ENCODE data around the gene CMIP.

DNA sequence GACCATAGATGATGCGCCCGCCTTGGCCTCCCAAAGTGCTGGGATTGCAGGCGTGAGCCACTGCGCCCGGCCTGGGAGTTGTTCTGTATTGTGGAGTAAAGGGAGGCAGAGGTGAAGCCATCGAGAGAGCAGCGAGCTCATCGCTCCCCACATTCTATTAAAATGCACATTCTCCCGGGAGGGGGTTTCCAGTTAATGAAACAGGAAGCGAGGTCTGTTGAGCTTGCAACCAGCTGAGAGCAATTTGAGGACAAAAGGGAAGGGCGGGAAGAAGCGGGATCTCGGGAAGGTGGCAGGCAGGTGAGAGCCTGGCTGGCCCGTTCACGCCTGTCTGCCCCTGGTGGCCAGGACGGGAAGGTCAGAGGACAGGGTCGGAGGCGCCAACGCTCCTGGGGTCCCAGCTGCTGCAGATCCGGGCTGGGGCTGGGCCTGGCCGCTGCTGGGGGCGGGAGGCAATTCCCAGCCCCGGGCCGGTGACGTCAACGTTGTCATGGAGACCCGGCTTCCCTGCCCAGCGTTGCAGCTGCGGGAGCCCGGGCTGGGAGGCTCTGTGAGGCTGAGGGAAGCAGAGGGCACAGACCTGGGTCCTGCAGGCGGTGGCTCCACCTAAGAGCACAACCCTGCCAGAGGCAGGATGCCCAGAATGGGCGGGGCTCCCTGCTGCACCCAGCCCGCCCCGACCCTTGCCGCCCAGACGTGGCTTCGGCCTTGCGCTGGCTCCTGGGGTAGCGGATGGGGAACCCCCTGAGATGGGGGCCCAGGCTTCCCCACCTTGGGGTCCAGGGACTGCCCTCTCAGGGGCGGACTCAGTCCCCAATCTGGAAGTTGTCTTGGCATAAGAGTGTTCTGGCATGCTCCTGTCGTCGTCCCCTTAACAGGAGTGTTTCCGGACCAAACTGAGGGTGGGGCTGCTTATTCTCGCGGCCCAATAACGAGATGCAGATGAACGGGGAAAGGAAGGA is 285.8 kb downstream of the CMIP start:
- TF ChIP-seq, protein P1, sequence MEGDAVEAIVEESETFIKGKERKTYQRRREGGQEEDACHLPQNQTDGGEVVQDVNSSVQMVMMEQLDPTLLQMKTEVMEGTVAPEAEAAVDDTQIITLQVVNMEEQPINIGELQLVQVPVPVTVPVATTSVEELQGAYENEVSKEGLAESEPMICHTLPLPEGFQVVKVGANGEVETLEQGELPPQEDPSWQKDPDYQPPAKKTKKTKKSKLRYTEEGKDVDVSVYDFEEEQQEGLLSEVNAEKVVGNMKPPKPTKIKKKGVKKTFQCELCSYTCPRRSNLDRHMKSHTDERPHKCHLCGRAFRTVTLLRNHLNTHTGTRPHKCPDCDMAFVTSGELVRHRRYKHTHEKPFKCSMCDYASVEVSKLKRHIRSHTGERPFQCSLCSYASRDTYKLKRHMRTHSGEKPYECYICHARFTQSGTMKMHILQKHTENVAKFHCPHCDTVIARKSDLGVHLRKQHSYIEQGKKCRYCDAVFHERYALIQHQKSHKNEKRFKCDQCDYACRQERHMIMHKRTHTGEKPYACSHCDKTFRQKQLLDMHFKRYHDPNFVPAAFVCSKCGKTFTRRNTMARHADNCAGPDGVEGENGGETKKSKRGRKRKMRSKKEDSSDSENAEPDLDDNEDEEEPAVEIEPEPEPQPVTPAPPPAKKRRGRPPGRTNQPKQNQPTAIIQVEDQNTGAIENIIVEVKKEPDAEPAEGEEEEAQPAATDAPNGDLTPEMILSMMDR (IDR thresholded peaks at IDR 0.05; ENCODE audit: insufficient read depth, low read length, poor library complexity, severe bottlenecking) = peak; percentile 55
- no peak for TF ChIP-seq EZH2phosphoT487 (conservative IDR thresholded peaks at IDR 0.05; ENCODE audit: low read length)
